ENCODE results near the gene FIBCD1. TPM values are rescaled to one million over a fixed set of nuclear protein-coding genes. Genes with fewer than 3 reads are reported as not detected.

The FIBCD1 gene
- total and polyA plus RNA-seq, 4 donors = 1.2 to 8.2 (median 4.8) TPM

DNA sequence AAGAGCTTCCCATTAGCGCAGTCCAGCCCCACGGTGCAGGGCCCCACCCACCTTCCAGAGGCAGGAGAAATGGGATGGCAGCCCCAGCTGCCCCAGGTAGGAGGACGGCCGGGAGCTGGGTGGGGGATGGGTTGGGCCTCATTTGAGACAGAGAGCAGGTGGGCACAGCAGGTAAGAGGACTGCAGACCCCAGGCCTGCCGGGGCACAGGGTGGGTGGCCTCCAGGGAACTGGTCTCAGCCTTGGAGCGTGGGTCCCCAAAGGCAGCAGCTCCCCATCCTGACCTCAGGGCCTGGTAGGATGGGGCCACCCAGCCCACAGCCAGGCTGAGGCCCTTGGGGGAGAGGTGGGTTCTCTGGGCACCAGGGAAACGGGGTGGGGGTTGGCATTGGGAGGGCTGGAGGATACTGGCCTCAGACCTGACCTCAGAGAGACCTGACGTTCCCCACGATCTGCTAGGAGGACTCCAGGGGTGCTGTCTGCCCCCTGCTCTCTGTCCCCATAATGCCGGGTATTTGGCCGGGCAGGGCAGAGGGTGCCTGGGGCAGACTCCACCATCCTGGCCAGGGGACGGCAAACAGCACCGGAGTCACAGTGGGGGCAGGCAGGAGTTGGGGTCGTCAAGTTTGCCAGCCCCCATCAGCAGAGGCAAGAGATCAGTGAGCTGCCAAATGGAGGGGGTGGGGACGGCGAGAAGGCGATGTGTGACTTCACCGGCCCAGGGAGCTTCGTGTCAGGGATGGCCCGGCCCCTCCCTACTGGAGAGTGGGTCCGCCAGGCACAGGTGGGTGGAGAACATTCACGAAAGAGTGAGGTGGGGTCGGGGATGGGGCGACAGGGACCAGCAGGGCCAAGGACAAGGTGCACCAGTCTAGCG, 35.6 kb downstream of the FIBCD1 start:
- no peaks in the 10 kb centered on the region for H3K27me3 ChIP-seq (ENCODE audit: control insufficient read depth, insufficient read depth, low read length)
- peaks cover 27% of the 10 kb centered on the region for H3K4me1 ChIP-seq (ENCODE audit: control insufficient read depth, insufficient read depth, low read length)
- DNase-seq (ENCODE audit: low read depth in 4 of 6, low spot score in 6 of 6) = no peak
- no peak overlapping the region for H3K4me3 ChIP-seq (ENCODE audit: low read depth, low read length)
- H3K9me3 ChIP-seq (ENCODE audit: control insufficient read depth, insufficient read depth, low read length) = no peaks in the 10 kb centered on the region
- peaks cover 11% of the 10 kb centered on the region for H3K36me3 ChIP-seq (ENCODE audit: control insufficient read depth, insufficient read depth, low read length)
- 79% methylated on average over 25 of the region's 25 CpGs for WGBS (ENCODE audit: insufficient coverage)
- H3K27ac ChIP-seq (ENCODE audit: low read depth, low read length) = no peak overlapping the region

DNA sequence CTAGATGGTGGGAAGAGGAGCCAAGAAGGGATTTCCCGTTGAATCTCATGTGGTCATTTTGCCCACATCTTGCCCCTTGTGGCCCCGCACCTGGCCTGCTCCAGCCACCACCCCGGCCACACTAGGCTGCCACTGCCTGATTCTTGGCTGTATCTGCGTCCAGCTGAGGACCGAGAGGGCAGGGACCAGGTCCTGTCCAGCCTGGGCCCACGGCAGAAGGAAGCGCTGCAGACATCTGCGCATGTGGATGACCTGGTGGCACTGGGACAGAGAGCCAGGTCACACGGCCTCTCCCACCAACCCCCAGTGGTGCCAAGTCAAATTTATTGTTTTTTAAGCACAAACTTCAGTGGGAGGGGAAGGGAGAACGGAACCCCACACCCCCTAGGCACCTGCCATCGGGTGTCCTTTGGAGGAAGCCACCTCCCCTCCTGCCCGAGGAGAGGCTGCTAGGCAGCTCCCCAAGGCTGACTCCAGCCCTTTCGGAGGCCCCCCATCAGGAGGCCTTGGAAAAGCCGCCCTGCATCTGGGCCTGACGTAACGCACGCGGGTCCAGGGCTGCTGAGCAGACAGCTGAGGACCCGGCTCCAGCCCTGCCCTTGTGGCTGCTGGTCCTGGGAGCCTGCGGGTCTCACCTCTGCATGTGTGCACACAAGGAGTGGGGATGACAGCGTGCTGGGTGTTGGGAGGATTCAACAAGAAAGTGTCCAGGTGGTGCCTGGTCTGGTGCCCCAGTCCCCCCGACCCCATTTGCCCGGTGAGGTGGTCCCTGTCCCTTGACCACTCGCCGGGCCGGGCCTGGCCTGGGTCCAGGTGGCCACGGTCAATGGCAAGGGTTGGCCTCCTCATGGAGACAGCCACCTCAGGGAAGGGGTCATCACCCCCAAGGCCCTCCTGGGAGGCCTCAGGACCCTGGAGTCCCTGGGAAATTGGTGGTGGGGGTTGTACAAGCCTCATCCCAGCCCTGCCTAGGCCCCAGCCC, 36.6 kb downstream of the FIBCD1 start:
- Histone ChIP-seq H3K9me3 (ENCODE audit: control insufficient read depth, insufficient read depth, low read length) (no peaks in the 10 kb centered on the region), H3K27ac (ENCODE audit: low read depth, low read length) (no peak overlapping the region), H3K4me1 (ENCODE audit: control insufficient read depth, insufficient read depth, low read length) (peaks cover 22% of the 10 kb centered on the region), H3K27me3 (ENCODE audit: control insufficient read depth, insufficient read depth, low read length) (no peaks in the 10 kb centered on the region), H3K4me3 (ENCODE audit: low read depth, low read length) (no peak overlapping the region), H3K36me3 (ENCODE audit: control insufficient read depth, insufficient read depth, low read length) (peaks cover 13% of the 10 kb centered on the region)
- DNase-seq (ENCODE audit: low read depth in 4 of 6, low spot score in 6 of 6) = no peak
- 80% methylated on average over 23 of the region's 27 CpGs for WGBS (ENCODE audit: insufficient coverage)

DNA sequence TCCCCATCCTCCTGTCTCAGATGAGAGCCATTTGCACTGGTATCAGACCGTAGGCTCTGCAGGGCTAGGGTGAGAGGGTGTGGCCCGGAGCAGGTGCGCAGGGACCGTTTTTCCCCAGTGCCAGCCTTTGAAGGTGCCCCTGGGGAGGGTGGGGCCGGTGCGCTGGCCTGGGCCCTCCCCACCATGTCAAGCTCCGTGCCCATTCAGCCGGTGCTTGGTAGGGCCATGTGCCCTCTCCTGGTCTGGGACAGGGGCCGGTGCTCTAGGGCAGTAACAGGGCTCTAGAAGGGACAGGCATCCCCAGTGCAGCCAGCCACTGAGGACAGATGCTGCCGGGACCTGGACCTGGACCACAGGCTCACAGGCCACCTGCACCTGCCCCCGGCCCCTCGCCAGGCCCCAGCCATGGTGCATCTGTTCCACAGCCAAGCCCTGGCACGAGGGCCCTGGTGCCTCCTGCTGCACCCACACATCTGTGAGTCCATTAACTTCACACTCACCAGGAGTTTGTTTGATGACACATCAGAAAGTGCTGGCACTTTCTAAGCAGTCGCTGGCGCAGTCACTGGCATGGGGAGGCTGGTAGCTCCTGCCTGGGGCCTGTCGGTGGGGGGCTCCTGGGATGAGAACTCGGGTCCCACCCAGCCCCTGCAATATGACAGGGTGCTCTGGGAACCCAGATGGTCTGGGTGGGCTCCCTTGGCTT, 37.4 kb downstream of the FIBCD1 start:
- 83% methylated on average over 17 of the region's 17 CpGs for WGBS (ENCODE audit: insufficient coverage)
- Histone ChIP-seq H3K9me3 (ENCODE audit: control insufficient read depth, insufficient read depth, low read length) (no peaks in the 10 kb centered on the region), H3K27me3 (ENCODE audit: control insufficient read depth, insufficient read depth, low read length) (no peaks in the 10 kb centered on the region), H3K36me3 (ENCODE audit: control insufficient read depth, insufficient read depth, low read length) (peaks cover 19% of the 10 kb centered on the region), H3K27ac (ENCODE audit: low read depth, low read length) (no peak overlapping the region), H3K4me3 (ENCODE audit: low read depth, low read length) (no peak overlapping the region), H3K4me1 (ENCODE audit: control insufficient read depth, insufficient read depth, low read length) (peaks cover 20% of the 10 kb centered on the region)
- no peak for DNase-seq (ENCODE audit: low read depth in 4 of 6, low spot score in 6 of 6)

DNA sequence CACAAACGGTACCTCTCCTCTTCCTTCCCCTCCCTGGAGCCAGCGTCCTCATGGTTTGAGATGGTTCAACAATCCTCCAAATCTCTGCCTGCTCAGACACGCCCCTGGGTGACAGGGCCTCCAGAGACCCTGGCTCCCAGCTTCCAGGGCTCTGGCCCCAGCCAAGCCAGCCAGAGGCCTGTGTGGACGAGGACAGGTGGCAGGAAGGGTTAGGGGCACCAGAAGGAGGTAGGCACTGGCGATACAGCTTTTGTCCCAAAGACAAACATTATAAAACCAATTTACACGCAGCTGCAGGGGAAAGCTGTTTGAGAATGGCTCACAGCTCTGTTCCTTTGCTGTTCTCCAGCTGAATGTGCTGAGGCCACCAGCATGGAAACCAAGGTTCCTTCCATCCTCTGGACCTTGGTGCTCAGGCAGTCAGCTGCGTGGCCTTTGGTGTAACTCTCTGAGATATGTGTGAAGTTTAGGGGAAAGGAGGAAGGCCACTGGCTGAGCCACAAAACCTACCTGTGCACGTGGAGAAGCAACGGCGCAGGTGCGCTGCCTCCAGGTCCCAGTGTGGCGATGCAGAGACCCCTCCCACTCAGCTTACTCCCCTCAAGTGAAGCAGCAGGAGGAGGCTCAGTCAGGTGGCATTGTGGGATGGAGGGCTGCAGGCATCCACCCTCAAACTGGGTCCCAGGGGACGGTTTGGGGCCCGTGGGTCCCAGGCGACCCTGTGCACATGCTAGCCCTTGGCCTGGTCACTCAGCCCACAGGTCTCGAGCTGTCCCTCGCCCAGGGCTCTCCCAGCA, 38.1 kb downstream of the FIBCD1 start:
- Histone ChIP-seq H3K27ac (ENCODE audit: low read depth, low read length) (no peak overlapping the region), H3K36me3 (ENCODE audit: control insufficient read depth, insufficient read depth, low read length) (peaks cover 27% of the 10 kb centered on the region), H3K9me3 (ENCODE audit: control insufficient read depth, insufficient read depth, low read length) (no peaks in the 10 kb centered on the region), H3K4me1 (ENCODE audit: control insufficient read depth, insufficient read depth, low read length) (peaks cover 20% of the 10 kb centered on the region), H3K27me3 (ENCODE audit: control insufficient read depth, insufficient read depth, low read length) (no peaks in the 10 kb centered on the region), H3K4me3 (ENCODE audit: low read depth, low read length) (no peak overlapping the region)
- 70% methylated on average over 9 of the region's 17 CpGs for WGBS (ENCODE audit: insufficient coverage)
- DNase-seq (ENCODE audit: low read depth in 4 of 6, low spot score in 6 of 6) = no peak

DNA sequence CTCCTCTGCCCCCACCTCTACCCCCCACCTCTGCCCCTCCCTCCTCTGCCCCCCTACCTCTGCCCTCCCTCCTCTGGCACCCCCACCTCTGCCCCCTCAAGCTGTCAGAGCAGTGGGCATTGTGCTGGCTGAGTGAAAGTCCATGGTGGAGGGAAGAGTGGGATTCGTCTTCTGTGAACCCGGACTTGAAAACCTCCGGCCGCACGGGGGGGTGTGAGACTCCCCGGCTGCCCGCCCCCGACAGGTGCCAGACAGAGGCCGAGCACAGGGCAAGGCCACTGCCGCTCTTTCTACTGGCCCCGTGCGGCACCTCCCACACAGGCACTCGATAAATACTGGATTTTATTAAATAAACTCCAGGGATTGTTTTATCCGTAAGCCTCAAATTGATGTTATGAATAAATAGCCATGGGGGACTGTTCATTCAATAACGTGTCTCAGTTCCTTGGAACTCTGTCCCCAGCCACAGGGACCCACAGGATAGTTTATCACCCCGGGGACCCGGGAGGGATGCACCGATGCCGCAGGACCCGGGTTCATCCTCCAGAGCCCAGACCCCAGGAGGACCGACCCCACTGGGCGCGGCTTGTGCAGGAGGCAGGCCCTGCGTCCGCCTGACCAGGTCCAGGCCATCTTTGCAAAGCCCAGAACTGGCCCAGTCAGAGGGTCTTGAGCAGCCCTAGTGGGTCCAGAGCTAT, 39.8 kb downstream of the FIBCD1 start:
- 82% methylated on average over 12 of the region's 25 CpGs for WGBS (ENCODE audit: insufficient coverage)
- H3K4me3 ChIP-seq (ENCODE audit: low read depth, low read length) = no peak overlapping the region
- peaks cover 34% of the 10 kb centered on the region for H3K36me3 ChIP-seq (ENCODE audit: control insufficient read depth, insufficient read depth, low read length)
- H3K27me3 ChIP-seq (ENCODE audit: control insufficient read depth, insufficient read depth, low read length) = no peaks in the 10 kb centered on the region
- H3K27ac ChIP-seq (ENCODE audit: low read depth, low read length) = no peak overlapping the region
- DNase-seq (ENCODE audit: low read depth in 4 of 6, low spot score in 6 of 6) = no peak
- H3K4me1 ChIP-seq (ENCODE audit: control insufficient read depth, insufficient read depth, low read length) = peaks cover 37% of the 10 kb centered on the region
- no peaks in the 10 kb centered on the region for H3K9me3 ChIP-seq (ENCODE audit: control insufficient read depth, insufficient read depth, low read length)

DNA sequence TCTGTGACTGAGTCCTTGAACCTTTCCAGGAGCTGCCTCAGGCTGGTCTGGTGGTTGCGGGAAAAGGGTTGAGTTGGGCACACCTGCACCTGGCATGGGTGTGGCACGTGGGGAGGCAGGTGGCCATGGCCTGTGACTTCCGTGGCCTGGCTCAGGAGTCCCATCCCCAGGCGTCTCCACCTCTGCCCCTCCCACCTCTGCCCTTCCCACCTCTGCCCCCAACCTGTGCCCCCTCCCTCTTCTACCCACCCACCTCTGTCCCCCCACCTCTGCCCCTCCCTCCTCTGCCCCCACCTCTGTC, 40.5 kb downstream of the FIBCD1 start:
- H3K4me3 ChIP-seq (ENCODE audit: low read depth, low read length) = no peak overlapping the region
- no peaks in the 10 kb centered on the region for H3K9me3 ChIP-seq (ENCODE audit: control insufficient read depth, insufficient read depth, low read length)
- peaks cover 39% of the 10 kb centered on the region for H3K36me3 ChIP-seq (ENCODE audit: control insufficient read depth, insufficient read depth, low read length)
- H3K27me3 ChIP-seq (ENCODE audit: control insufficient read depth, insufficient read depth, low read length) = no peaks in the 10 kb centered on the region
- WGBS (ENCODE audit: insufficient coverage) = 83% methylated on average over 3 of the region's 4 CpGs
- H3K4me1 ChIP-seq (ENCODE audit: control insufficient read depth, insufficient read depth, low read length) = peaks cover 43% of the 10 kb centered on the region
- DNase-seq (ENCODE audit: low read depth in 4 of 6, low spot score in 6 of 6) = no peak
- H3K27ac ChIP-seq (ENCODE audit: low read depth, low read length) = no peak overlapping the region

DNA sequence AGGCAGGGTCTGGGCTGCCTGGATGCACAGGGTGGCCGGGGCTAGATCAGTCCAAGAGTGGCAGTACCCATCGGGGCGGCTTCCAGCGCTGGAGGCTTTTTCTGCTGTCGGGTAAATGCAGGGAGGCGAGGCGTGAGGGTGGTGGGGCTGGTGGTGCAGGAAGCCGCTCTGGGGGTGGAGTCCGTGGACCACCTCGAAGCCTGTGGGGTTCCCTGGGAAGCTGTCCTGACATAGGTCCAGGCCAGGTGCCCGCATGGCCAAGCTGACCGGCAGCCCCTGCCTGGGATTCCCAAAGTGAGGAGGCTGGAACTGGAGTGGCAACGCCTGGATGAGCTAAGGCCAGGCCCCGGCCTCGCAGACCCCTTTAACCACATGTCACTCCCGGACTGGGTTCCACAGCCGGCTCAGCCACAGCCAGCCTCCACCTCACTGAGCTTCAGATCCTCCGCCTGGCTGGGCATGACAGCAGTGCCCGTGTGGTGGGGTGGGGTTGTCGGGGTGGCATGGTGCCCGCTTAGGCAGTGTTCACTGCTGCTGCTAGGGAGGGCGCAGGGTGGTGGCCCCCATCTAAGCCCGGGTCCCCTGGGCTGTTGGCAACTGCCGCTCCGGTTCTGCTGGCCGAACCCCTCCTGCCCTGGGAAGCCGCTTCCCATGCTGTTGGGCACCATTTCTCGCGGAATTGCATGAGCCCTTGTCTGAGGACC, 41.0 kb downstream of the FIBCD1 start:
- H3K27ac ChIP-seq (ENCODE audit: low read depth, low read length) = no peak overlapping the region
- no peaks in the 10 kb centered on the region for H3K27me3 ChIP-seq (ENCODE audit: control insufficient read depth, insufficient read depth, low read length)
- 82% methylated on average over 27 of the region's 29 CpGs for WGBS (ENCODE audit: insufficient coverage)
- peaks cover 48% of the 10 kb centered on the region for H3K4me1 ChIP-seq (ENCODE audit: control insufficient read depth, insufficient read depth, low read length)
- peaks cover 44% of the 10 kb centered on the region for H3K36me3 ChIP-seq (ENCODE audit: control insufficient read depth, insufficient read depth, low read length)
- H3K4me3 ChIP-seq (ENCODE audit: low read depth, low read length) = no peak overlapping the region
- no peaks in the 10 kb centered on the region for H3K9me3 ChIP-seq (ENCODE audit: control insufficient read depth, insufficient read depth, low read length)
- no peak for DNase-seq (ENCODE audit: low read depth in 4 of 6, low spot score in 6 of 6)

DNA sequence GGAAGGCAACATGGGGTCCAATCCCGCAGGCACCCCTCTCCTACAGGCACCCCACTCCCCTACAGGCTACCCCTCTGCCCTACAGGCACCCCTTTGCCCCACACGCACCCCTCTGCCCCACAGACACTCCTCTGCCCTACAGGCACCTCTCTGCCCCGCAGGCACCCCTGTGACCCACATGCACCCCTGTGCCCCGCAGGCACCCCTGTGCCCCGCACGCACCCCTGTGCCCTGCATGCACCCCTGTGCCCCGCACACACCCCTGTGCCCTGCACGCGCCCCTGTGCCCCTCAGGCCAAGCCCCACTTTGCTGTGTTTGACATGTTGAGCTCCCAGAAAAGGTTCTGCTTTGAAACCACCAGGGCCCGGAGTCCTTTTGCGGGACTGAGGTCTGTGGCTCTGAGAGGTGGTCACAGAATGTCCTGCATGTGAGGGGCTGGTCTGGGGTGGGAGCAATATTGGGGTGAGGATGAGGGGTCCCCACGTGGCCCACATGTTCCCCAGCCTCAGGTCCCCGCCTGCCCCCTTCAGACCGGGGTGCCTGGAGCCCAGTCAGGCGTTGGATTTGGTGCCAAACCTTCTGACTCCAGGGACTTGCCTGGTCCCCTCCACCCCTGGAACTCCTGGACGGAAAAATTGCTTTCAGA, 41.8 kb downstream of the FIBCD1 start:
- DNase-seq (ENCODE audit: low read depth in 4 of 6, low spot score in 6 of 6) = no peak
- Histone ChIP-seq H3K9me3 (ENCODE audit: control insufficient read depth, insufficient read depth, low read length) (no peaks in the 10 kb centered on the region), H3K36me3 (ENCODE audit: control insufficient read depth, insufficient read depth, low read length) (peaks cover 48% of the 10 kb centered on the region), H3K27ac (ENCODE audit: low read depth, low read length) (no peak overlapping the region), H3K4me1 (ENCODE audit: control insufficient read depth, insufficient read depth, low read length) (peaks cover 53% of the 10 kb centered on the region), H3K4me3 (ENCODE audit: low read depth, low read length) (no peak overlapping the region), H3K27me3 (ENCODE audit: control insufficient read depth, insufficient read depth, low read length) (no peaks in the 10 kb centered on the region)
- 92% methylated on average over 15 of the region's 16 CpGs for WGBS (ENCODE audit: insufficient coverage)

Data from spinal cord (tissue), 10 donors.